ENCODE data around the gene PTPRJ. TPM values are rescaled to one million over a fixed set of nuclear protein-coding genes. Genes with fewer than 3 reads are reported as not detected.

Gene PTPRJ
- total RNA-seq, 1 donor from 2014 or later = 70.3 TPM

DNA sequence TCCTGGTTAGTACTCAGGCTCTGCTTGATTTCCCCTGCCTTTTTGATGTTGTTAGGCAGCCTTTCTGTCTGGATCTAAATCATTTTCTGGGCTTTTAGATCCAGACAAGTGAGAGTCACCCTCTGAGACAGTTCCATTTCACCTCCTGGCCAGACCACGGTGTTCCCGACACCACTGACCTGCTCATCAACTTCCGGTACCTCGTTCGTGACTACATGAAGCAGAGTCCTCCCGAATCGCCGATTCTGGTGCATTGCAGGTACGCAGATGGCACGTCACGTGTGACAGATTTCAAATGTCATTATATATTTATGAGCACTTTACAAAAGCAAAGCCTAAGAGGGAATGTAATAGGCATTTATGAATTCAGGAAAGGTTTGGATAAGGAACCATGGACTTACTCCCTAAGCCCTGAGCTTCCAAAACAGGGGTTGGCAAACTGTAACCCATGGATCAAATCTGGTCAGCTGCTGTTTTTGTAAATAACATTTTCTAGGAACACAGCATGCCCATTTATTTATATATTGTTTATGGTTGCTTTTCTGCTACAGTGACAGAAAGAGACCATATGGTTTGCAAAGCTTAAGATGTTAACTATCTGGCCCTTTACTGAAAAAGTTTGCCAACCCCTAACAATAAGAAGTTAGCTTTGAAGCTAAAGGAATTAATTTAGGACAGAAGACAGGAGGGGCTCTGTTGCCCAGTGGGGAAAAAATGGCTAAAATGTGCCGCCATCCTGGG lies 183.2 kb downstream of the PTPRJ start:
- Mint-ChIP-seq H3K36me3 (ENCODE audit: low read depth) (peaks cover 49% of the 10 kb centered on the region), H3K27me3 (ENCODE audit: insufficient read depth) (no peaks in the 10 kb centered on the region), H3K27ac (no peak overlapping the region), H3K9me3 (no peaks in the 10 kb centered on the region), H3K4me1 (ENCODE audit: low read depth) (no peaks in the 10 kb centered on the region), H3K4me3 (no peak overlapping the region)
- intact Hi-C loops (cut with micrococcal nuclease) = no loop called here
- DNase-seq (ENCODE audit: low spot score) = no peak

DNA sequence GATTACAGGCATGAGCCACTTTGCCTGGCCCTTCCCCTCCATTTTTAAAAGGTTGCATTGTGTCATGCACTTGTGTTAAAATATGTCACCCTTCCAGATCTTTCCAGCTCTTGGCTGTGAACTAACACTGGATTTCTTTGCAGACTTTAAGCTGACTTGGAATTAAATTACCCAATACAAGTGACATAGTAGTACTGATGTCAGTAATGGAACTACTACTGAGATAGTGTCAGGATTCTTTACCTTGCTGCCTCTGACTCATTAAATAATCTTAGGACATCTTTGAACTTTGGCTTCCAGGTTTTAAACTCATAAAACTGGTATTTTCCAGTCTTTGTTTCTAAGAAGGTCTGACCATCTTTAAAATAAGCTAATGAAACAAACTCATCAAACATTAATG lies 184.5 kb downstream of the PTPRJ start:
- H3K4me1 Mint-ChIP-seq (ENCODE audit: low read depth) = no peaks in the 10 kb centered on the region
- H3K4me3 Mint-ChIP-seq = no peak overlapping the region
- H3K27ac Mint-ChIP-seq = no peak overlapping the region
- DNase-seq (ENCODE audit: low spot score) = no peak
- intact Hi-C loops (cut with micrococcal nuclease) = no loop called here
- H3K27me3 Mint-ChIP-seq (ENCODE audit: insufficient read depth) = no peaks in the 10 kb centered on the region
- peaks cover 50% of the 10 kb centered on the region for H3K36me3 Mint-ChIP-seq (ENCODE audit: low read depth)
- no peaks in the 10 kb centered on the region for H3K9me3 Mint-ChIP-seq

DNA sequence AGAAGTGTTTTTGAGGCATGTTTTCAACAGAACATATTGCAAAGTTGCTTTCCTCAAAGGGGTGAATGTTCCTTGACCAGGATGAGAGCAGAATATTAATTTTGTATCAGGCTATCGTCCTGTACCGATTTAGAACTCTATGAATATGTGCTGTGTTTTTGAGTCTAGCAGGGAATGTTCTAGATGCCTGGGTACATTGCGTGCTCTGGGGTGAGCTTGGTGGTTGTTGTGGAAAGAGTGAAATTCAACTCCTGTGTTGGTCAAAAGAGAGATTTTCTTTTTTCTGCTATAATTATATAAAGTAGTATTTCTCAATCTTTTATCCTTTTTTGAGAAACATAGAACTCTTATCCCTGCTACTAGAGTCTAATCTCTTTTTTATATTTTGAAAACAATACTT lies 185.1 kb downstream of the PTPRJ start:
- H3K9me3 Mint-ChIP-seq = no peaks in the 10 kb centered on the region
- no peak overlapping the region for H3K4me3 Mint-ChIP-seq
- no peak for DNase-seq (ENCODE audit: low spot score)
- H3K27me3 Mint-ChIP-seq (ENCODE audit: insufficient read depth) = no peaks in the 10 kb centered on the region
- intact Hi-C loops (cut with micrococcal nuclease) = no loop called here
- H3K4me1 Mint-ChIP-seq (ENCODE audit: low read depth) = peaks cover 4% of the 10 kb centered on the region
- H3K36me3 Mint-ChIP-seq (ENCODE audit: low read depth) = peaks cover 48% of the 10 kb centered on the region
- no peak overlapping the region for H3K27ac Mint-ChIP-seq

DNA sequence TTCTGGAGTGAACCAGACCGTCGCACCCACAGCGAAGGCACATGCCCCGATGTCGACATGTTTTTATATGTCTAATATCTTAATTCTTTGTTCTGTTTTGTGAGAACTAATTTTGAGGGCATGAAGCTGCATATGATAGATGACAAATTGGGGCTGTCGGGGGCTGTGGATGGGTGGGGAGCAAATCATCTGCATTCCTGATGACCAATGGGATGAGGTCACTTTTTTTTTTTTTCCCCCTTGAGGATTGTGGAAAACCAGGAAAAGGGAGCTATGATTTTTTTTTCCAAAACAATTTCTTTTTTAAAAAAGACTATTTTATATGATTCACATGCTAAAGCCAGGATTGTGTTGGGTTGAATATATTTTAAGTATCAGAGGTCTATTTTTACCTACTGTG lies 187.0 kb downstream of the PTPRJ start:
- Mint-ChIP-seq H3K9me3 (no peaks in the 10 kb centered on the region), H3K36me3 (ENCODE audit: low read depth) (peaks cover 46% of the 10 kb centered on the region), H3K4me1 (ENCODE audit: low read depth) (peaks cover 19% of the 10 kb centered on the region), H3K4me3 (no peak overlapping the region), H3K27me3 (ENCODE audit: insufficient read depth) (no peaks in the 10 kb centered on the region), H3K27ac (no peak overlapping the region)
- intact Hi-C loops (cut with micrococcal nuclease) = no loop called here
- no peak for DNase-seq (ENCODE audit: low spot score)

DNA sequence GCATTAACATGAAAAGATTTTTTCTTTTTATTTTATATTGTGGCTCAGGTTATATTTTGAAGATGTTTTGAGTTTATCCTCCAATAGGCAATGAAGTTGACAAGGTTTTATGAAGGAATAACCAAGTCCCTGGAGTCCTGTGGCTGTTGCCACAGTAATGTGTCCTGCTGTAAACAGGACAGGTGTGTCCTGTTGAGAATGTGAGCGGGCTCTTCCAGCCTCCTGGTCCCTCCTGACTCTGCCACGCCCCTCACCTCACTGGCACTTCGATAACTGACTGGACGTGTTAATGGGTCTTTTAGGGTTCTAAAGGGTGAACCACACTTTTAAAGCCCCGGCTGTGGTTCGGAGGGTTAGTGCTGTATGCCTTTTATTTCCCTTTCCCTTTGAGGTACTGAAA lies 188.5 kb downstream of the PTPRJ start:
- DNase-seq (ENCODE audit: low spot score) = no peak
- intact Hi-C loops (cut with micrococcal nuclease) = no loop called here
- no peak overlapping the region for H3K27ac Mint-ChIP-seq
- no peaks in the 10 kb centered on the region for H3K9me3 Mint-ChIP-seq
- H3K36me3 Mint-ChIP-seq (ENCODE audit: low read depth) = peaks cover 40% of the 10 kb centered on the region
- H3K4me3 Mint-ChIP-seq = no peak overlapping the region
- no peaks in the 10 kb centered on the region for H3K27me3 Mint-ChIP-seq (ENCODE audit: insufficient read depth)
- H3K4me1 Mint-ChIP-seq (ENCODE audit: low read depth) = peaks cover 19% of the 10 kb centered on the region

DNA sequence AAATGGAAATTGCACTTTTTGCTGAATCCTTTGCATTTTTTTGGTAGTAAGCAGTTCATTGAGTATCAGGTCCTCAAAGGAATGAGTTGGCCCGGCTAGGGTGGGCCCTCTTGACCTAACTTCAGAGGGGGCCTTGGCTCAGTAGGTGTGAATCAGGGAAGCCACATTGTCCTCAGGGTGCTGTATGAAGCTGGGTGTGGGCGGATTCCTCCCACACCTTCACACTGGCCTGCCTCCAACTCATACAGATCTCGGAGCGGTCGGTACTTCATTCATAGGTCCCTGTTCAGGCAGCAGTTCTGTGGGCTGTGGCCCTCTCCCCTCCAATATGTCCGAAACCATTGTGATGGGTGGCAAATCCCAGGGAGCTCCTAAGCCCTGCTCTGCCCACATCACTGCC lies 188.9 kb downstream of the PTPRJ start:
- intact Hi-C loops (cut with micrococcal nuclease) = no loop called here
- Mint-ChIP-seq H3K36me3 (ENCODE audit: low read depth) (peaks cover 36% of the 10 kb centered on the region), H3K9me3 (no peaks in the 10 kb centered on the region), H3K27me3 (ENCODE audit: insufficient read depth) (no peaks in the 10 kb centered on the region), H3K27ac (no peak overlapping the region), H3K4me1 (ENCODE audit: low read depth) (peaks cover 19% of the 10 kb centered on the region), H3K4me3 (no peak overlapping the region)
- DNase-seq (ENCODE audit: low spot score) = no peak

DNA sequence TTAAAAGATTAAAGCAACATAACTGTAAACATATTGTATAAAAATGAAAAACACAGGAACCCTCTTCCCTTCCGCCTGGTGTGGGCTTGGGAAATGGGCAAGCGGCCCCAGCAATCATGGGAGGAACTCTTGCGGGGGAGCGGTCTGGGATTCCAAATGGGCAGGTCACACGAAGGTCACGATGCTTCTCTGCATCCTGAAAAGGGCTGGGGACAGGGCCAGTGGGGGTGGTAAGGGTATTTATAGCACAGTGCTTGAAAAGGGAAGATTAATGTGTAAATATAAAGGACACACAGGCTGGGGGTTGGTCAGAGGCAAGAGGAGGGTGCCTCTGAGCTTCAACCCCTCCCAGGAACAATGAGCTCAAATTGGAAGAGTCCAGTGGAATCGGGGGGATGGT lies 189.4 kb downstream of the PTPRJ start:
- intact Hi-C loops (cut with micrococcal nuclease) = loop anchor here (10.0 kb wide), 3 partner anchors 695 to 1825 kb away; no protein-coding TSS in a partner anchor
- no peaks in the 10 kb centered on the region for H3K27me3 Mint-ChIP-seq (ENCODE audit: insufficient read depth)
- H3K4me3 Mint-ChIP-seq = no peak overlapping the region
- peaks cover 19% of the 10 kb centered on the region for H3K4me1 Mint-ChIP-seq (ENCODE audit: low read depth)
- H3K36me3 Mint-ChIP-seq (ENCODE audit: low read depth) = peaks cover 35% of the 10 kb centered on the region
- no peaks in the 10 kb centered on the region for H3K9me3 Mint-ChIP-seq
- no peak overlapping the region for H3K27ac Mint-ChIP-seq
- no peak for DNase-seq (ENCODE audit: low spot score)

DNA sequence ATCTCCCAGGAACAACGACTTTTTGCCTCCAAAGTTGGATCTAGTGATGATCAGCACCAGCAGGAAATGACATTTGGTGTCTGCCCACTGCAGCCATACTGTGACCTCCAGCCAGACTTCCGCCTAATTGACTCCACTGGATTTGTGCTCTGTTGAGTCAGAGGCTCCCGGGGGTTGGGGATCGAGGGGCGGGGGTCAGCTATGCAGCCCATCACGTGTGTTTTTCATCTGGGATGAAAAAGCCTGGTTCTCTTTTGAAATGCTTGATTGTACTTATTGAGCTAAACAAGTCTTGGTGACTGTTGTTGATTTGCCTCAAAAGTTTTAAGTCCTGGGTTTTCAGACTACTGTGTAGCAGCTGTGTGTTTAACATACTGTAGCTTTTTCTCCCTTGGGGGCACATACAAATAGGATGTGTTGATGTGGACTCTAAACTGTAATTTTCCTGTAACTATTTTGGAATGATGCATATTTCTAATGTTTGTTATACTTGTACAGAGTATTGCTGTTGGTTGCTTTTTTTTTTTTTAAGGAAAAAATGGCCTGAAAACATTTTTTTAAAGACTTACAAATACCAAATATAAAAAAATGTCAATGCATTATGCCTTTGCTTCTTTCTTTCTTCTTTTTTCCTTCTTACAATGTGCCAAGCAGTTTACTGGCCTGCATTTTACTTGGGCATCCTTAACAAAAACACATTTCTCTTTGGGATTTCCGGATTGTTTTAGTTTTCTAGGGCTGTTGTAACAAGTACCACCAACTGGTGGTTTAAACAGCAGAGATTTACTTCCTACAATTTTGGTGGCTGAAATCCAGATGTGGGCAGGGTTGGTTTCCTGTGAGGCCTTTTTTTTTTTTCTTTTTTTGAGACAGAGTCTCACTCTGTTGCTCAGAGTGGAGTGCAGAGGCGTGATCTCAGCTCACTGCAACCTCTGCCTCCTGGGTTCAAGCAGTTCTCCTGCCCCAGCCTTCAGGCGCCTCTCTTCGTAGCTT lies 190.2 kb downstream of the PTPRJ start:
- H3K4me1 Mint-ChIP-seq (ENCODE audit: low read depth) = peaks cover 23% of the 10 kb centered on the region
- no peak for DNase-seq (ENCODE audit: low spot score)
- H3K27ac Mint-ChIP-seq = no peak overlapping the region
- intact Hi-C loops (cut with micrococcal nuclease) = loop anchor here (10.0 kb wide), 3 partner anchors 694 to 1824 kb away; no protein-coding TSS in a partner anchor
- H3K4me3 Mint-ChIP-seq = no peak overlapping the region
- no peaks in the 10 kb centered on the region for H3K9me3 Mint-ChIP-seq
- H3K27me3 Mint-ChIP-seq (ENCODE audit: insufficient read depth) = no peaks in the 10 kb centered on the region
- H3K36me3 Mint-ChIP-seq (ENCODE audit: low read depth) = peaks cover 28% of the 10 kb centered on the region

DNA sequence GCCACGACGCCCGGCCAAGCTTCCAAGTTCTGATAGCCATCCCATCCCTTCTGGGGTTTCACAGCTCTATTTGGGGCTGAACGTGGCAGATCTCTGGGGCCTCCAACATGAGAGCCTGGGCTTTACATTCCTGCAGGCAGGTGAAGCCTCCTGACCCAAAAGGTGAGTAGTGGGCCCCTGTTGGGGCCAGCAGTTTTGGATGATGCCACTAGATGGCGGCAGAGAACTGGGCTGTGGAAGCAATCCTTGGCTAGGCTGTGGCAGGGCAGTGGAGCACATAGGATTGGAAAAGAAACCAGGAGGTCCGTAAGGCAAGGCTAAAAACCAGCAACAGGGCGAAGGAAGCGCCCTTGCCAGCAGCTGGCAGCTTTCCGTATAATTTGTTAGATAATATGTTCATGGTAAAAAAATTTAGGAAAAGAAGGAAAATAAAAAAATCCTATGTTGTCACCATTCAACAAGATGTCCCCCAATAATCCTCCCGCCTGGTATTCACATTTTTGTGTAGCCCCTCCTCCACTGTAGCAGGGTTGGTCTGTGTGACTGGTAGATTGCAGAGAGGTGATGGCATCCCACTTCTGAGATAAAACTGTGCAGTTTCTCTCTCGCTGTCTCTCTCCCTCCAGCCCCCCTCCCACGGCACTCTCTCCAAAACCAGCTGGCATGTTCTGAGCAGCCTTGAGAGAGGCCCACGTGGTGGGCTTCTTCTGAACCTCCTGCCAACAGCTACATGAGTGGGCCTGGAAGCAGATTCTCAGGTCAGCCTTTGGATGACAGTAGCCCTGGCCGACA lies 192.7 kb downstream of the PTPRJ start:
- Mint-ChIP-seq H3K36me3 (ENCODE audit: low read depth) (peaks cover 12% of the 10 kb centered on the region), H3K27me3 (ENCODE audit: insufficient read depth) (no peaks in the 10 kb centered on the region), H3K27ac (no peak overlapping the region), H3K9me3 (no peaks in the 10 kb centered on the region), H3K4me3 (no peak overlapping the region), H3K4me1 (ENCODE audit: low read depth) (peaks cover 25% of the 10 kb centered on the region)
- DNase-seq (ENCODE audit: low spot score) = peak; percentile 31
- intact Hi-C loops (cut with micrococcal nuclease) = loop anchor here (1.0 to 10.0 kb wide), 4 partner anchors 134 to 1822 kb away; no protein-coding TSS in a partner anchor

DNA sequence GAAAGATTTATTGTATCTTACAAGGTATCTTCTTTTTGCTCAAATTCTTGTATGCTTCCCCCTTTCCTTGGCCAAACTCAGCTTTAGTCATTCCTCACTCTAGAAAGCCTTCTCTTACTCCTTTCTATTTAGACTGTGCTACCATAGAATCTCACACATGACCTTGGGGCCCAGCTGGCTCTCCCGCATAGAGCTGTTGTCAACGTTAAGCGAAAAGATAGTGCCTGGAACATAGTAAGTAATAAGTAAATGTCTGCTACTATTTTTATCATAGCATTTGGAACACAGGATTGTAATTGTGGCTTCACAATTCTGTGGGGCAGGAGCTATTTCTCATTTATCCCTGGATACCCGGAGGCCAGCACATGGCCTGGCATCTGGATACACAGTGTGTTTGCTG lies 197.3 kb downstream of the PTPRJ start:
- Mint-ChIP-seq H3K27ac (no peak overlapping the region), H3K4me1 (ENCODE audit: low read depth) (peaks cover 6% of the 10 kb centered on the region), H3K9me3 (no peaks in the 10 kb centered on the region), H3K4me3 (no peak overlapping the region), H3K27me3 (ENCODE audit: insufficient read depth) (no peaks in the 10 kb centered on the region), H3K36me3 (ENCODE audit: low read depth) (peaks cover 3% of the 10 kb centered on the region)
- DNase-seq (ENCODE audit: low spot score) = no peak
- intact Hi-C loops (cut with micrococcal nuclease) = loop anchor here (10.0 kb wide), 3 partner anchors 687 to 1817 kb away; no protein-coding TSS in a partner anchor

DNA sequence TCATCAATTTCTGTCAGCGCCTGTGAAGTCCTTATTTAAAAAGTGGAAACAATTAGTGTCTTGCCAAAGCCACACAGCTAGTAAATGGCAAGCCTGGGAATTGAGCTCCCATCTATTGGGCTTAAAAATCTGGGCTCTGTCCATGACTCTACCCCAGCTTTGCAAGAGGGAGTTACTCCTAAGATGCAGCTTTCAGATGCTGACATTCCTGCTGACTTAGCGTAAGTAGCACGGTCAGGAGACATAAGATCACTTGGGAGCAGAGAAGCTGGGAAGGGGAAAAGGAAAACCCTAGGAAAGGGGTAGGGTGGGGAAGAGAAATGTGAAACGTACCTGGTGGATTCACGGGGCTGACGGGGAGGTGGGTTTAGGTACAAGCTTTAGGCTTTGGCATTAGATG lies 200.3 kb downstream of the PTPRJ start:
- no peak overlapping the region for H3K27ac Mint-ChIP-seq
- DNase-seq (ENCODE audit: low spot score) = no peak
- intact Hi-C loops (cut with micrococcal nuclease) = no loop called here
- H3K4me3 Mint-ChIP-seq = no peak overlapping the region
- peaks cover under 1% of the 10 kb centered on the region for H3K4me1 Mint-ChIP-seq (ENCODE audit: low read depth)
- no peaks in the 10 kb centered on the region for H3K27me3 Mint-ChIP-seq (ENCODE audit: insufficient read depth)
- H3K9me3 Mint-ChIP-seq = peaks cover 4% of the 10 kb centered on the region
- H3K36me3 Mint-ChIP-seq (ENCODE audit: low read depth) = no peaks in the 10 kb centered on the region

DNA sequence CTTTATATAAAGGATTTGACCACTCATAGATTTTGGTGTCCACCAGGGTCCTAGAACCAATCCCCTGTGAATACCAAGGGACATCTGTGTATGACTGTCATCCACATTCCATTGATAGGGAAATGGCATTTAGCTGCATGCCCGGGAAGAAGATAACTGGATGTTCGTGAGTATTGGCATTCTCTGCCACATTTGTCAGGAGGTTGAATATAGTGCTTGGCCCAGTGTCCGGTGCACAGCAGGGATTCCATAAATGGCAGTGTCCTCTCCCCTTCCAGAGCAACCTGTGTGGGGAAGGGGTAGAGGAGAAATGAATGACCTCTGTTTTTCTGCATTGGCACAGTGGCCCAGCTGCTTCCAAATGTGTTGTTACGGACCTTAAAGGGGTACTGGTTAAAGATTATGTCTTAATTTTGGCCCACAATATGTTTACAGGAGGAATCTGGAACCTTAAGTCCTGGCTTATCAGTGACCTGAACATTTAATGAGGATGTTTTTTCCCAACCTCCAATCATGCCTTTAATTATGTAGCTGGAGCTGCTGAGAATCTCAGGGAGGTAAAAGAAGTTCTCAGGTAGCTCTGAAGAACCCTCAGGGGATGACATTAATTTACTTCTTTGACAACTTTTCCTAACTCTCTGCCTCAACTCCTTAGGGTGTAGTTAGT lies 202.6 kb downstream of the PTPRJ start:
- Mint-ChIP-seq H3K4me3 (no peak overlapping the region), H3K9me3 (peaks cover 9% of the 10 kb centered on the region), H3K27me3 (ENCODE audit: insufficient read depth) (no peaks in the 10 kb centered on the region), H3K27ac (no peak overlapping the region), H3K36me3 (ENCODE audit: low read depth) (no peaks in the 10 kb centered on the region), H3K4me1 (ENCODE audit: low read depth) (no peaks in the 10 kb centered on the region)
- intact Hi-C loops (cut with micrococcal nuclease) = no loop called here
- no peak for DNase-seq (ENCODE audit: low spot score)

Data from activated T-helper 1 cell treated with anti-CD3 and anti-CD28 coated beads, Interleukin-12 subunit alpha, Interleukin-12 subunit beta, Interleukin-2, Interleukin-4 antibody, amounts not matched to agents 30 ng/mL and 10 ng/mL and 1 ng/mL, durations not matched to agents 14 hours and 24 hours and 36 hours (primary cell).